ENCODE results near the gene M1AP. TPM values are rescaled to one million over a fixed set of nuclear protein-coding genes. Genes with fewer than 3 reads are reported as not detected.

Gene M1AP
- total RNA-seq, 1 experiment from 2014 or later, result not detected

DNA sequence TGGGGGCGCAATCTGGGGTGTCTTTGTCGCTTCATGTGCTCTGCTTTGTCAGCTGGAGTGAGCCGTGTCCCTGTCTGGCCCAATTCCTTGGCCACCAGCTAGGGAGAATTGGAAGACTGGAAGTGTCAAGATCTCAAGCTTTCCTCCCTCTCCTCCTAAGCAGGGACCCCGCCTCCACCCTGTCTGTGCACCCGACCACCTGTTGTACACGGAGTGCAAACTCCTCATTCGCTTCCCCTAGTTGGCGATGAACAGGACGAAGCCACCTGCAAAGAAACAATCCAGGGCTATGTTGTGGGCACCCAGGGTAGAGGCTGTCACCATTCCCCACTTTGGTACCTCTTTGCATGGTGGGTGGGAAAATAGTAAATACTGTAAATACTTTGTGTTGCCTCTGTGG is 120.4 kb downstream of the M1AP start:
- Mint-ChIP-seq H3K27me3 (ENCODE audit: insufficient read depth, unreplicated experiment) (no peaks in the 10 kb centered on the region), H3K4me1 (ENCODE audit: low read depth, unreplicated experiment) (peaks cover 18% of the 10 kb centered on the region), H3K27ac (ENCODE audit: unreplicated experiment) (peak overlapping the region; percentile 28), H3K36me3 (ENCODE audit: insufficient read depth, unreplicated experiment) (peaks cover 46% of the 10 kb centered on the region), H3K4me3 (ENCODE audit: unreplicated experiment) (peak overlapping the region; percentile 99), H3K9me3 (ENCODE audit: unreplicated experiment) (no peaks in the 10 kb centered on the region)
- Histone ChIP-seq H3K4me1 (peaks cover 6% of the 10 kb centered on the region), H3K9me3 (no peaks in the 10 kb centered on the region), H3K27me3 (replicated peaks; ENCODE audit: control insufficient read depth, insufficient read depth, low read length) (no peaks in the 10 kb centered on the region), H3K36me3 (ENCODE audit: control insufficient read depth, insufficient read depth, low read length) (peaks cover 9% of the 10 kb centered on the region), H3K4me3 (ENCODE audit: low read depth, low read length) (no peak overlapping the region)
- no peak for DNase-seq
- CTCF ChIA-PET, result no interaction called here
- BruUV-seq (replicated peaks), result TSS peak; percentile 53
- intact Hi-C loops (cut with micrococcal nuclease; ENCODE audit: unreplicated experiment), result loop anchor here (2.0 kb wide), 1 partner anchor 73 kb away; the partner anchor contains the start of gene INO80B
- POLR2A ChIA-PET, result interaction anchor here (0.5 kb wide), 1 partner anchor 11 kb away, joined by 4 read pairs; no protein-coding TSS in a partner anchor
- TF ChIP-seq, protein P1, sequence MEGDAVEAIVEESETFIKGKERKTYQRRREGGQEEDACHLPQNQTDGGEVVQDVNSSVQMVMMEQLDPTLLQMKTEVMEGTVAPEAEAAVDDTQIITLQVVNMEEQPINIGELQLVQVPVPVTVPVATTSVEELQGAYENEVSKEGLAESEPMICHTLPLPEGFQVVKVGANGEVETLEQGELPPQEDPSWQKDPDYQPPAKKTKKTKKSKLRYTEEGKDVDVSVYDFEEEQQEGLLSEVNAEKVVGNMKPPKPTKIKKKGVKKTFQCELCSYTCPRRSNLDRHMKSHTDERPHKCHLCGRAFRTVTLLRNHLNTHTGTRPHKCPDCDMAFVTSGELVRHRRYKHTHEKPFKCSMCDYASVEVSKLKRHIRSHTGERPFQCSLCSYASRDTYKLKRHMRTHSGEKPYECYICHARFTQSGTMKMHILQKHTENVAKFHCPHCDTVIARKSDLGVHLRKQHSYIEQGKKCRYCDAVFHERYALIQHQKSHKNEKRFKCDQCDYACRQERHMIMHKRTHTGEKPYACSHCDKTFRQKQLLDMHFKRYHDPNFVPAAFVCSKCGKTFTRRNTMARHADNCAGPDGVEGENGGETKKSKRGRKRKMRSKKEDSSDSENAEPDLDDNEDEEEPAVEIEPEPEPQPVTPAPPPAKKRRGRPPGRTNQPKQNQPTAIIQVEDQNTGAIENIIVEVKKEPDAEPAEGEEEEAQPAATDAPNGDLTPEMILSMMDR (IDR thresholded peaks at IDR 0.05; ENCODE audit: insufficient read depth in 1 of 2, low read depth in 1 of 2, low read length in 1 of 2, severe bottlenecking in 1 of 2, unreplicated experiment in 1 of 2), result no peak

DNA sequence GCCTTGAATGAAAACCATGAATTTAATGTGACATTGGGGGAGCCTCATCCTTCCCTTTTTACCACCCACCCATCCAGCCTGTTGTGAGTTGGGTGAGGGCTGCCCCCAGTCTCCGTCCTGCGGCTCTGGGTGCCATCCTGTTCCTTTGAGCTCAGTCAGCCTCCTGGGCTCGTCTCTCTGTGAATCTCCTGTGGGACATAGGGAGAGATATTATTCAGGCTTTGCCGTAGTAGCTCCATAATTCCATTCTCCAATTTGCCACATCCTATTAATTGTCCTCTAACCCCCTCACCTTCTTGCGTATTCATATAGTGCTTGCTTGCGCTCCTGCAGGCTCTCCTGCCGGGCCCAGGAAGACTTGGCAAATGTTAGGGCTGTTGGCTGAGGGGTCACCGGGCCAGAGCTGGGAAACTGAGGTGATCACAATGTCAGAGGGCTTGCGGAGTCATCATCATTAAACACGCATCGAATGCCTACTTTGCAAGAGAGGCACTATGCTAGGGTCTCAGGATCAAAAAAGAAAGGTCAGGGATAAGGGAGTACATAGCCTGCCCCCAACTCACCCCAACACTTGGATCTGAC is 121.4 kb downstream of the M1AP start:
- peaks cover 9% of the 10 kb centered on the region for H3K36me3 ChIP-seq (ENCODE audit: control insufficient read depth, insufficient read depth, low read length)
- H3K4me3 ChIP-seq (ENCODE audit: low read depth, low read length), result no peak overlapping the region
- H3K27me3 Mint-ChIP-seq (ENCODE audit: insufficient read depth, unreplicated experiment), result no peaks in the 10 kb centered on the region
- ChIA-PET POLR2A (interaction anchor here (0.7 to 1.5 kb wide), 3 partner anchors 17 to 43 kb away, joined by 3 to 5 read pairs (median 3); no protein-coding TSS in a partner anchor), CTCF (no interaction called here)
- TF ChIP-seq, protein P1 (IDR thresholded peaks at IDR 0.05; ENCODE audit: insufficient read depth in 1 of 2, low read depth in 1 of 2, low read length in 1 of 2, severe bottlenecking in 1 of 2, unreplicated experiment in 1 of 2), result no peak
- H3K9me3 Mint-ChIP-seq (ENCODE audit: unreplicated experiment), result no peaks in the 10 kb centered on the region
- H3K4me3 Mint-ChIP-seq (ENCODE audit: unreplicated experiment), result no peak overlapping the region
- peaks cover 46% of the 10 kb centered on the region for H3K36me3 Mint-ChIP-seq (ENCODE audit: insufficient read depth, unreplicated experiment)
- peaks cover 6% of the 10 kb centered on the region for H3K4me1 ChIP-seq
- no peaks in the 10 kb centered on the region for H3K9me3 ChIP-seq
- H3K27ac Mint-ChIP-seq (ENCODE audit: unreplicated experiment), result no peak overlapping the region
- no peak for DNase-seq
- H3K4me1 Mint-ChIP-seq (ENCODE audit: low read depth, unreplicated experiment), result peaks cover 18% of the 10 kb centered on the region
- no peaks in the 10 kb centered on the region for H3K27me3 ChIP-seq (replicated peaks; ENCODE audit: control insufficient read depth, insufficient read depth, low read length)
- intact Hi-C loops (cut with micrococcal nuclease; ENCODE audit: unreplicated experiment), result no loop called here
- no TSS peak for BruUV-seq (replicated peaks)

DNA sequence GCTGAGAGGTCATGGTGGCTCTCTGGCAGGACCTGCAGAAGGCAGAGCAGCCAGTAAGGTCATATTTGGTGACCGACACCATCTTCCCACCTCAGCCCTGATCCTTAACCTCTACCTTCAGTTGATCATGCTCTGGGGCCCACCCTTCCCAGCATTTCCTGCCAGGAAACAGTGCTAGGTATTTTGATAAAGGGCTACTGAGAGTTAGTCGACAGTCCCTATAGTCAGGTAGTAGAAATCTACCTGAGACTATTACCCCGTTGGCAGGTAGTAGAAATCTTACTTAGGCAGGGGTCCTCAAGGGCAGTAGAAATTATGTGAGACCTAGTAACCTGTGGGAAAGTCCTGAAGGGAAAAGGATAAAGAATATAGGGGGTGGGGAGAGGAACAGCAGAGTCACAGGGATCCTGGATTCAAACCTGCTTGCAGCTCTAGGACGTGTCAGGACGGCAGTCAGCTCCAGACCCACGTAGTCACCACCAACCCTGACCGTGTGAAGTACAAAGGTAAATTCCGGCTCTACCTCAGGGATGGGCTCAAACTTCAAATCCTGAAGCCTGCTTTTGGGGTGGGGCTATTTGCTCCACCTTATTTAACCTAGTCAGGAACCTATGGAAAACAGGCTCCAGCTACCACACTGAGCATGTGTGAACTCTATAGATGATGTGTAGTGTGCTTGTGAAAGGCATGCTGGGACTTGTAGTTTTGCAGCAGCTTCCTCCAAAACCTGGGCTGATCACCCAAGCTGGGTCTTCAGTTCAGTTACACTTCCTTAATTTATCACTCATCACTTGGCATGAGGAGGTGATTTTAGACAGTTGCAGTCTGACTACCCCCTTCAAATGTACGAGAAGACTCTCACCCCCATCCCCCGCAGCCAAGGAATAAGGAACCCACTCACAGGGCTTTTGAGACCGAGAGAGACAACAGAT is 122.1 kb downstream of the M1AP start, which contains the start of gene DQX1:
Gene DQX1 (minus strand): TSS at position 515 of the 932 bp plus-strand sequence. CDS start 502 bp downstream, at position 13.
- TF ChIP-seq, protein P1 (IDR thresholded peaks at IDR 0.05; ENCODE audit: insufficient read depth in 1 of 2, low read depth in 1 of 2, low read length in 1 of 2, severe bottlenecking in 1 of 2, unreplicated experiment in 1 of 2), result no peak
- peaks cover 9% of the 10 kb centered on the region for H3K36me3 ChIP-seq (ENCODE audit: control insufficient read depth, insufficient read depth, low read length)
- no peaks in the 10 kb centered on the region for H3K9me3 ChIP-seq
- peak within 1 kb of the TSS; percentile 13; the same call in 1 of the 2 replicates for H3K4me3 ChIP-seq (ENCODE audit: low read depth, low read length)
- peaks cover 12% of the 10 kb centered on the region for H3K4me1 Mint-ChIP-seq (ENCODE audit: low read depth, unreplicated experiment)
- H3K4me1 ChIP-seq, result peaks cover 6% of the 10 kb centered on the region
- POLR2A ChIA-PET, result interaction anchor here (0.7 to 1.5 kb wide), 3 partner anchors 16 to 43 kb away, joined by 3 to 5 read pairs (median 3); no protein-coding TSS in a partner anchor
- intact Hi-C loops (cut with micrococcal nuclease; ENCODE audit: unreplicated experiment), result no loop called here
- no peak within 1 kb of the TSS for H3K27ac Mint-ChIP-seq (ENCODE audit: unreplicated experiment)
- H3K4me3 Mint-ChIP-seq (ENCODE audit: unreplicated experiment), result no peak within 1 kb of the TSS
- no peaks in the 10 kb centered on the region for H3K9me3 Mint-ChIP-seq (ENCODE audit: unreplicated experiment)
- no TSS peak for BruUV-seq (replicated peaks)
- DNase-seq, result peak; percentile 43 to 58
- CTCF ChIA-PET, result no interaction called here
- no peaks in the 10 kb centered on the region for H3K27me3 ChIP-seq (replicated peaks; ENCODE audit: control insufficient read depth, insufficient read depth, low read length)
- H3K27me3 Mint-ChIP-seq (ENCODE audit: insufficient read depth, unreplicated experiment), result no peaks in the 10 kb centered on the region
- peaks cover 41% of the 10 kb centered on the region for H3K36me3 Mint-ChIP-seq (ENCODE audit: insufficient read depth, unreplicated experiment)
